BLaER1 treated with 17β-estradiol and CSF1 and Interleukin-3, amounts not matched to agents 10 nM and 100 nM (cell line): ENCODE results near the gene OR5B12.

Experiments used
- H3K27ac ChIP-seq, 11 experiments: shearing (Covaris generic); formaldehyde crosslinking; 2 replicates each; pipeline ENCODE4 v1.8.1; 2022
- H3K27me3 ChIP-seq, 11 experiments: shearing (Covaris generic); formaldehyde crosslinking; 2 replicates each; pipeline ENCODE4 v1.8.1; 2022
- H3K36me3 ChIP-seq, 11 experiments: shearing (Covaris generic); formaldehyde crosslinking; 2 replicates each; pipeline ENCODE4 v1.8.1; 2022
- H3K4me1 ChIP-seq, 10 experiments: shearing (Covaris generic); formaldehyde crosslinking; 2 replicates each; pipeline ENCODE4 v1.8.1; 2022
- H3K4me2 ChIP-seq, 11 experiments: shearing (Covaris generic); formaldehyde crosslinking; 2 replicates each; pipeline ENCODE4 v1.8.1; 2022
- H3K4me3 ChIP-seq, 10 experiments: shearing (Covaris generic); formaldehyde crosslinking; 2 replicates each; pipeline ENCODE4 v1.8.1; 2022
- H3K9ac ChIP-seq, 11 experiments: shearing (Covaris generic); formaldehyde crosslinking; 2 replicates each; pipeline ENCODE4 v1.8.1; 2022
- H3K9me3 ChIP-seq, 11 experiments: shearing (Covaris generic); formaldehyde crosslinking; replicated peaks in 1 of 11; 2 replicates each; pipeline ENCODE4 v1.8.1; 2022
- H4K20me1 ChIP-seq, 11 experiments: shearing (Covaris generic); formaldehyde crosslinking; 2 replicates each; pipeline ENCODE4 v1.8.1; 2022
- Cebpa-rat ChIP-seq, 11 experiments: shearing (Covaris generic); IDR thresholded peaks; 2 replicates each; pipeline ENCODE4 v1.8.1; 2022

OR5B12 gene

GRCh38 chr11:58442136-58442535, at the start of gene OR5B12:
Gene OR5B12 (minus strand): TSS chr11:58442236. CDS start chr11:58440151, 2,085 bp downstream.
- Histone ChIP-seq H3K4me1 (no peaks in the 10 kb centered on the region), H3K27me3 (no peaks in the 10 kb centered on the region), H3K4me2 (no peak within 1 kb of the TSS), H4K20me1 (no peaks in the 10 kb centered on the region), H3K9ac (no peak within 1 kb of the TSS), H3K27ac (no peak within 1 kb of the TSS), H3K4me3 (no peak within 1 kb of the TSS), H3K36me3 (no peaks in the 10 kb centered on the region), H3K9me3 (peaks cover 0 to 18% (median 5%) of the 10 kb centered on the region in 11 experiments; a peak in 9 of 22 replicates)
- no peak for TF ChIP-seq Cebpa-rat (IDR thresholded peaks at IDR 0.05)

GRCh38 chr11:58490827-58491226, 48.8 kb upstream of the OR5B12 start:
- Histone ChIP-seq H3K4me1 (peaks cover 10 to 27% (median 23%) of the 10 kb centered on the region in 10 experiments), H3K9ac (no peak overlapping the region), H3K4me3 (no peak overlapping the region), H4K20me1 (no peaks in the 10 kb centered on the region), H3K9me3 (no peaks in the 10 kb centered on the region), H3K27ac (no peak overlapping the region), H3K36me3 (no peaks in the 10 kb centered on the region), H3K27me3 (no peaks in the 10 kb centered on the region), H3K4me2 (no peak overlapping the region)
- no peak for TF ChIP-seq Cebpa-rat (IDR thresholded peaks at IDR 0.05)

- no peak overlapping the region for H3K4me2 ChIP-seq
- no peaks in the 10 kb centered on the region for H3K36me3 ChIP-seq
- no peaks in the 10 kb centered on the region for H3K4me1 ChIP-seq
- H3K27ac ChIP-seq = no peak overlapping the region
- H4K20me1 ChIP-seq = no peaks in the 10 kb centered on the region
- H3K27me3 ChIP-seq = no peaks in the 10 kb centered on the region
- H3K9me3 ChIP-seq = no peaks in the 10 kb centered on the region
- H3K9ac ChIP-seq = no peak overlapping the region
- TF ChIP-seq Cebpa-rat (IDR thresholded peaks at IDR 0.05) = no peak
- H3K4me3 ChIP-seq = no peak overlapping the region
Measured at GRCh38 chr11:58487170-58487569, 45.1 kb upstream of the OR5B12 start.

- no peak overlapping the region for H3K4me2 ChIP-seq
- H4K20me1 ChIP-seq = no peaks in the 10 kb centered on the region
- no peak overlapping the region for H3K4me3 ChIP-seq
- no peak overlapping the region for H3K9ac ChIP-seq
- no peak overlapping the region for H3K27ac ChIP-seq
- no peaks in the 10 kb centered on the region for H3K36me3 ChIP-seq
- H3K9me3 ChIP-seq = no peaks in the 10 kb centered on the region
- TF ChIP-seq Cebpa-rat (IDR thresholded peaks at IDR 0.05) = no peak
- H3K27me3 ChIP-seq = no peaks in the 10 kb centered on the region
- no peaks in the 10 kb centered on the region for H3K4me1 ChIP-seq
Measured at GRCh38 chr11:58485961-58486360, 43.9 kb upstream of the OR5B12 start.

GRCh38 chr11:58471892-58472291, 29.9 kb upstream of the OR5B12 start:
- Histone ChIP-seq H3K9me3 (peaks cover 16 to 29% (median 22%) of the 10 kb centered on the region in 11 experiments), H3K27me3 (no peaks in the 10 kb centered on the region), H4K20me1 (no peaks in the 10 kb centered on the region), H3K27ac (no peak overlapping the region), H3K4me1 (no peaks in the 10 kb centered on the region; a peak in 1 of 20 replicates), H3K4me3 (no peak overlapping the region), H3K36me3 (no peaks in the 10 kb centered on the region), H3K9ac (no peak overlapping the region), H3K4me2 (no peak overlapping the region)
- TF ChIP-seq Cebpa-rat (IDR thresholded peaks at IDR 0.05) = no peak

- no peak overlapping the region for H3K4me2 ChIP-seq
Measured at GRCh38 chr11:58466293-58466692, 24.3 kb upstream of the OR5B12 start.

GRCh38 chr11:58465690-58466089, 23.7 kb upstream of the OR5B12 start:
- H3K9me3 ChIP-seq = peaks cover 1 to 8% (median 5%) of the 10 kb centered on the region in 11 experiments; a peak in 20 of 22 replicates
- H3K27me3 ChIP-seq = no peaks in the 10 kb centered on the region
- no peak overlapping the region for H3K4me3 ChIP-seq
- peak in 4 of 11 experiments; percentile 25 to 70 (median 37); a peak in 4 of 22 replicates for TF ChIP-seq Cebpa-rat (IDR thresholded peaks at IDR 0.05)
- no peaks in the 10 kb centered on the region for H4K20me1 ChIP-seq
- no peaks in the 10 kb centered on the region; a peak in 1 of 20 replicates for H3K4me1 ChIP-seq
- H3K9ac ChIP-seq = no peak overlapping the region
- H3K27ac ChIP-seq = no peak overlapping the region
- H3K36me3 ChIP-seq = no peaks in the 10 kb centered on the region
- H3K4me2 ChIP-seq = no peak overlapping the region

More at GRCh38 chr11:58466293-58466692, 24.3 kb upstream of the OR5B12 start:
- Histone ChIP-seq H3K9ac (no peak overlapping the region), H4K20me1 (no peaks in the 10 kb centered on the region), H3K9me3 (peaks cover 7 to 14% (median 11%) of the 10 kb centered on the region in 11 experiments; a peak in 21 of 22 replicates), H3K27ac (no peak overlapping the region), H3K4me1 (no peaks in the 10 kb centered on the region; a peak in 1 of 20 replicates), H3K36me3 (no peaks in the 10 kb centered on the region), H3K27me3 (no peaks in the 10 kb centered on the region), H3K4me3 (no peak overlapping the region)
- no peak for TF ChIP-seq Cebpa-rat (IDR thresholded peaks at IDR 0.05)

- no peak for TF ChIP-seq Cebpa-rat (IDR thresholded peaks at IDR 0.05)
- no peak overlapping the region for H3K27ac ChIP-seq
- H3K4me2 ChIP-seq = no peak overlapping the region
- H3K36me3 ChIP-seq = no peaks in the 10 kb centered on the region
- no peaks in the 10 kb centered on the region for H4K20me1 ChIP-seq
- H3K9ac ChIP-seq = no peak overlapping the region
- H3K27me3 ChIP-seq = no peaks in the 10 kb centered on the region
- peaks cover 0 to 9% (median 0%) of the 10 kb centered on the region in 11 experiments; a peak in 3 of 22 replicates for H3K9me3 ChIP-seq
- H3K4me1 ChIP-seq = no peaks in the 10 kb centered on the region
- no peak overlapping the region for H3K4me3 ChIP-seq
Measured at GRCh38 chr11:58451585-58451984, 9.5 kb upstream of the OR5B12 start.

GRCh38 chr11:58446294-58446693, 4.3 kb upstream of the OR5B12 start:
- Histone ChIP-seq H3K4me3 (no peak overlapping the region), H3K9me3 (peaks cover 0 to 26% (median 10%) of the 10 kb centered on the region in 11 experiments; a peak in 11 of 22 replicates), H3K9ac (no peak overlapping the region), H3K27me3 (no peaks in the 10 kb centered on the region), H3K4me1 (no peaks in the 10 kb centered on the region), H3K36me3 (no peaks in the 10 kb centered on the region), H4K20me1 (no peaks in the 10 kb centered on the region), H3K4me2 (no peak overlapping the region), H3K27ac (no peak overlapping the region)
- TF ChIP-seq Cebpa-rat (IDR thresholded peaks at IDR 0.05) = no peak

GRCh38 chr11:58444300-58444699, 2.3 kb upstream of the OR5B12 start:
- H4K20me1 ChIP-seq = no peaks in the 10 kb centered on the region
- no peak overlapping the region for H3K9ac ChIP-seq
- peaks cover 0 to 26% (median 6%) of the 10 kb centered on the region in 11 experiments; a peak in 11 of 22 replicates for H3K9me3 ChIP-seq
- H3K4me3 ChIP-seq = no peak overlapping the region
- no peaks in the 10 kb centered on the region for H3K27me3 ChIP-seq
- no peak overlapping the region for H3K4me2 ChIP-seq
- no peaks in the 10 kb centered on the region for H3K36me3 ChIP-seq
- TF ChIP-seq Cebpa-rat (IDR thresholded peaks at IDR 0.05) = no peak
- H3K27ac ChIP-seq = no peak overlapping the region
- no peaks in the 10 kb centered on the region for H3K4me1 ChIP-seq
